Myocyte (in vitro differentiated cells): ENCODE measurements around the gene SEC14L1. TPM values are rescaled to one million over a fixed set of nuclear protein-coding genes. Genes with fewer than 3 reads are reported as not detected.
A peak's percentile ranks its signal among the peaks of the same experiment; 100 is the strongest.

Experiments
- DNase-seq: peaks from one replicate; pipeline ENCODE4 v3.0.0-alpha.2; 2012; ENCODE audit warnings: low read depth
- total RNA-seq: library from RNA; depleted of rRNA; stranded (reverse); fragments of >200 nt; gene quantifications from 2 replicates; pipeline ENCODE4 v1.2.3, GENCODE V29; 2014

The SEC14L1 gene
- total RNA-seq, 1 donor from 2014 or later, result 71.1 TPM

DNA sequence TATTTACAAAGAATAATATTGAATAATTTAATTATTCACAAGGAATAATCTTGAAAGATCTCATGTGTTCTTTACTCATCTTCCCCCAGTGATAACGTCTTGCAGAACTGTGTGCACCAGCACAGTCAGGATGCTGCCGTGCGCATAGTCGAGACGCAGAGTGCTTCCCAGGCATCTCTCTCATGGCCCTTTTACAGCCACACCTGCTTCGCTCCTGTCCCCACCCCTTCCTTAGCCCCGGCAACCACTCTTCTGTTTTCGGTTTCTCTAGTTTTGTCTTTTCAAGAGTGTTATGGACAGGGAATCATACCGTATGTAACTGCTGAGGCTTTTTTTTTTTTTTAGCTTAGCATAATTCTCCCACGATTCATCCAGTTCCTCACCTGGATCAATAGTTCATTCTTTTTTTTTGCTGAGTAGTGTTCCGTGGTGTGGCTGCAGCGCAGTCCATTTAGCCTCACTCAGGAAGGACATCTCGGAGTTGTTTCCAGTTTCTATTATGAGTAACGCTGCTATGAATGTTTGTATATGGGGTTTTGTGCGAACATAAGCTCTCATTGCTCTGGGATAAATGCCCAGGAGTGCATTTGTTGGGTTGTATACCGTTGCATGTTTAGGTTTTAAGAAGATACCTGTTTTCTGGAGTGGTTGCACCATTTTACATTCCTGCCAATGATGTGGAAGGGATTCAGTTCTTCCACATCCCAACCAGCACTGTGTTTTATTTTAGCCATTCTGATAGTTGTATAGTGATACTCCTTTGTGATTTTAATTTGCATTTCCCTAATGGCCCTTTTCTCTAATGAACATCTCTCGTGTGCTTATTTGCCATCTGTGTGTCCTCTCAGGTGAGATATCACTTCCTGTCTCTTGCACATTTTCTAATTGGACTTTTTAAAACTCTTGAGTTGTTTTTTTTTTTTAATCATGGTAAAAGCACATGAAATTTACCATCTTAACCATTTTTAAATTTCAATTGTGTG is 47.6 kb downstream of the SEC14L1 start:
- DNase-seq, result no peak

DNA sequence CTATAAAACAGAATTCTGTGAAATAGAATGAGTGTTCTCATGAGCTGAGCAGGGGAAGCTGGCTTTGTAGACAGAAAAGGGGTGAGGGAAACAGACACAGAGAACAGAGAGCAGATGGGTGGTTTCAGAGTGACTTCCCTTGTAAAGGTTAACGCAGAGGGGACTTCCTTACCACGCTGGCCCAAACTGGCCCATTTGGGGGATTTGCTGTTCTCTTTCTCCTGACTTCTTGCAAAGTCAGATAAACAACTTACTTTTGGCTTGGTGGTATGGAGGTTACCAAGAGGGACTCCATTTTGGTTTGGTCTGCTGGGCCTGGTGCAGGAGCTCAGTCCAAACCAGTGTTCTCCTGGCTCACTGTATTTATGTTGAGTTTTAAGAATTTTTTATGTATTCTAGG is 48.4 kb downstream of the SEC14L1 start:
- DNase-seq, result no peak

DNA sequence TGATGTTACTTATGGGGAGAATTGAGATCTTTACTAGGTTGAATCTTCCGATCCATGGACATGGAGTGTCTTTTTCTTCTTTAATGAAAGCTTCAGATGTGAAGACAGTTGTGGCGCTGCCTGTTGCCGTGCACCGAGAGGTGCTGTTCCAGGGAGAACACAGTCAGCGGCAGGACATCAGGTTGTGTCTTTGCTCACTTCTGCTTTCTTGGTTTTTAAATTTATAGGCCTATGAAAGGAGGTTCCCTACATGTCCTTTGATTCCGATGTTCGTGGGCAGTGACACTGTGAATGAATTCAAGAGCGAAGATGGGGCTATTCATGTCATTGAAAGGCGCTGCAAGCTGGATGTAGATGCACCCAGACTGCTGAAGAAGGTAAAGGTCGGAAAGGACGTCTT is 49.8 kb downstream of the SEC14L1 start:
- DNase-seq, result no peak

DNA sequence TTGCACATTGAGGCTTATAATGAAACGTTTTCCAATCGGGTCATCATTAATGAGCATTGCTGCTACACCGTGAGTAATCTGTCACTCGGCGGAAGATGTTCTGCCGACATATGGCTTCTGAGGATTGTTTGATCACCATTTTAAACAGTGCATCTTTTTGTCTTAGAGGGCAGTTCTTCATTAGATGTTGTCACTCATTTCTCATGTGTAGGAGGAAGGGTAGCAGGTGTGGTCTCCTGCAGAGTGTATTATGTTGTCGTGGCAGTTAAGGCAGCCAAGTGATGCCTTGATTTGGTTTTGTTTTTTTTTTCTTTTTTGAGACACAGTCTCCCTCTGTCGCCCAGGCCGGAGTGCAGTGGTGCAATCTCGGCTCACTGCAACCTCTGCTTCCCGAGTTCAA is 50.5 kb downstream of the SEC14L1 start:
- DNase-seq, result no peak

DNA sequence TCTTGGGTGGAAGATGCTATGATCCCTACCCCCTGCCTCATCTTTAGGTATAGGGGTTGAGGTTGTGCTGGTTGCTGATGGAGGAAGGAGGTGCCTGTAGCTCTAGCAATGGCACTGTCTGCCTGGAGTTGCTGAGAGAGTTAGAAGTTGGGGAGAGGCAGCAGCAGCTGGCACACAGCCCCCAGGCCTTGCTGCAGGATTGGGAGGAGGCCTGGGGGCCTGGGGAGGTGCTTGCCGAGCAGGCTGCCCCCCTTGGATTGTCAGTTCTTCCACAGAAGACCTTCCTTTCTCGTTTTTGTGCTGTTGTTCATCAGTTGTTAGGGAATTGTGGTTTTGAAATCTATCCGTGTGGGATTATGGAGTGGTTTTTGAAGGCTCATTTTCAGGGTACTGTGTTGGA is 52.9 kb downstream of the SEC14L1 start:
- DNase-seq, result peak; percentile 52

DNA sequence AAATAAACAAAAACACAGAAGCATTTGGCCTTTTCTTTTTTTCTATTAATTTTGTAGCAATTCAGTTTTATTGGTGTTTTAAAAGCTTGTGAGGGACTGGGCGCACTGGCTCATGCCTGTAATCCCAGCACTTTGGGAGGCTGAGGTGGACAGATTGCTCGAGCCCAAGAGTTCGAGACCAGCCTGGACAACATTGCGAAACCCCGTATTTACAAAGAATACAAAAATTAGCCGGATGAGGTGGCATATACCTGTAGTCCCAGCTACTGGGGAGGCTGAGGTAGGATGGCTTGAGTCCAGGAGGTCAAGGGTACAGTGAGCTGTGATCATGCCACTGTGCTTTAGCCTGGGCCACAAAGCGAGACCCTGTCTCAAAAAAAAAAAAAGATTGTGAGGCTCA is 53.4 kb downstream of the SEC14L1 start:
- no peak for DNase-seq

DNA sequence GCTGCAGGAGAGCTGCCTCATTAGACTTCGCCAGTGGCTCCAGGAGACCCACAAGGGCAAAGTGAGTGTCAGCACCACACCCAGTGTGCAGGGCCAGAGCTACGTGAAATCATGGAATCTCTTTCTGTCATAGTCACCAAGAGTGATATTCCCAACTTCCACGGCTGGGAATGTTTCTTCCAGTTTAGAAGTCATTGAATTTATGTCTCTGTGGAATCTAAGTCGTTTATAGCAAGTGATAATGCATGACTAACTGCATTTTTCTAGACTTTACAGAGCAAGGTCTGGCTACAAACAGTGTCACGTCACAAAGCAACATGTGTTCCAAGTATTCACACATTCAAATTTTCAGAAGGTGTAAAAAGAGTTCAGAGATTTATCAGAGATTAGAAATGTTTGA is 55.5 kb downstream of the SEC14L1 start:
- DNase-seq, result no peak

DNA sequence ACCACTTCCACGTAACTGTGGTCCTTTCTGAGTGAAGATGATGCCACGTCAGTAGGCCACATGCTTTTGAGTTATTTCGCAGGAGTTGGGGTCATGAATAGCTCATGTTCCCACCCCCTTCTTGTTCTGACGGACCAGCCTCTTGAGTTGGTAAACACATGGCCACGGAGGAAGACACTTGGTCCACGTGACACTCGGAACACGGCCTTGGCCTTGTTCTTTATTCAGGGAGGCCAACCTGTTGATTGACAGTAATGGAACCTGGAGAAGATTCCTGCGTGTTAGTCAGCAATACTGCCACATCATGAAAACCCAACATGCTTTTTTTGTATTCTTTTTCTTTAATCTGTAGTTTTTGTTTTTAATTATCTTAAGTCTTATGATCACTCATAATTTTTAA is 56.3 kb downstream of the SEC14L1 start:
- DNase-seq, result no peak

DNA sequence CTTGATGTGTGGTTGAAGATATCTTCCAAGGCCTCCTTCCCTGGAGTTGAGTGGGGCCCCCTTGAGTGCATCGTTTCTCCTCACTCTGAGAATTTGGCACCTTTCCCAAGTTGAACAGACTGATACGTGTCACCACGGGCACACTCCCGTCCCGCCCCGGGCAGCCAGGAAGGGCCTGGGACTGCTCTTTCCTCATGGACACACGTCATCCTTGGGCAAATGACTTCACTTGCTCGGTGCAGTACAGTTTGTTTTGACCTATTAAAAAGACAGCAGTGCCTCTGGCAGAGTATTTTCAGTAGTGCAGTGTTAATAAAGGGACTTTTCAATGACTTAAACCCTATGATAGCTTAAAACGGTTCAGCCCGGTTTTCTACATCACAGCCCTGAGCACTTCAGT is 59.9 kb downstream of the SEC14L1 start:
- DNase-seq, result no peak

DNA sequence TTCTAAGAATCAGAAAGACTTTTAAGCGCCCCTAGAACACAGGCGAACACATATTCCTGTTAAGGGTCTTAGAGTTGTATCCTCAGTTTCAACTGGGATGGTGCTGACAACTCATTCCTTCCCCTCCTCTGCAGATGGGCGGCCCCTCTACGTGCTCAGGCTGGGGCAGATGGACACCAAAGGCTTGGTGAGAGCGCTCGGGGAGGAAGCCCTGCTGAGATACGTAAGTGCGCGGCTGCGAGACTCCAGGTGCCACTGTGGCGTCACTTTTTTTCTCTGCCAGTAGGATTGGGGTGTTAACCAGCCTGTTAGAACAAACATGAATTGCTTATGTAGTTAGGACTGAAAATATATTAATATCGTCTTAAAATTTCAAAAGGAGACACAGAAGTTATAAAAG is 62.7 kb downstream of the SEC14L1 start:
- DNase-seq, result no peak

DNA sequence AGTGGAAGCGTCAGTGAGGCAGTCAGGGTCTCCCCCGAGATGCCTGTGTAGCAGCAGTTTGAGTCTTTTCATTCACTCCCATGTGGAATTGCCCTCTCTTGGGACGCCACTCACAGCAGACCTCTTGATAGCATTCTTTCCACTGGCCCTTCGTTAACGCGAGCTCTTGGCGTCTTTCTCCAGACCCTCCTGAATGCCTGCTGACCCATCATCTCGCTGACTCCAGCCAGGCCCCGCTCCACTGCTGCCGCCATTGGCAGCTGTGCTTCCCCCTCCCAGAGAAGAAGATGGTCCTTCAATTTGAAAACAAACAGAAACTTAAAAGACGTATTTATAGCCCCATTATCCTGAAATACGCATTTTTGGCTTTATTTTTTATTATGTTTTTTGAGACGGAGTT is 63.1 kb downstream of the SEC14L1 start:
- DNase-seq, result no peak

DNA sequence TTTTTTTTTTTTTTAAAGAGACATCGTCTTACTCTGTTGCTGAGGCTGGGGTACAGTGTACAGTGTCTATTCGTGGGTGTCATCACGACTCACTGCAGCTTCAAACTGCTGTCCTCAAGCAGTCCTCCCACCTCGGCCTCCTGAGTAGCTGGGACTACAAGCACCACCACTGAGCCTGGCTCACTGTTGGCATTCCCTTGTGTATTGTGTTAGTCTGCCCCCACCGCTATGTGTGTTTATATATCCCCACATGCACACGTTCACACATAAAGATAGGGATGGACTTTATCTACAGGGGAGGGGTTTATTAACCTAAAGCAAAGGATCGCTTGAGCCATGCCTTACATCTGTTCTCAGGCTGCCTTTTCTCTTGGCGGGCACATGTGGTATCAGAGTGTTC is 63.8 kb downstream of the SEC14L1 start:
- no peak for DNase-seq

DNA sequence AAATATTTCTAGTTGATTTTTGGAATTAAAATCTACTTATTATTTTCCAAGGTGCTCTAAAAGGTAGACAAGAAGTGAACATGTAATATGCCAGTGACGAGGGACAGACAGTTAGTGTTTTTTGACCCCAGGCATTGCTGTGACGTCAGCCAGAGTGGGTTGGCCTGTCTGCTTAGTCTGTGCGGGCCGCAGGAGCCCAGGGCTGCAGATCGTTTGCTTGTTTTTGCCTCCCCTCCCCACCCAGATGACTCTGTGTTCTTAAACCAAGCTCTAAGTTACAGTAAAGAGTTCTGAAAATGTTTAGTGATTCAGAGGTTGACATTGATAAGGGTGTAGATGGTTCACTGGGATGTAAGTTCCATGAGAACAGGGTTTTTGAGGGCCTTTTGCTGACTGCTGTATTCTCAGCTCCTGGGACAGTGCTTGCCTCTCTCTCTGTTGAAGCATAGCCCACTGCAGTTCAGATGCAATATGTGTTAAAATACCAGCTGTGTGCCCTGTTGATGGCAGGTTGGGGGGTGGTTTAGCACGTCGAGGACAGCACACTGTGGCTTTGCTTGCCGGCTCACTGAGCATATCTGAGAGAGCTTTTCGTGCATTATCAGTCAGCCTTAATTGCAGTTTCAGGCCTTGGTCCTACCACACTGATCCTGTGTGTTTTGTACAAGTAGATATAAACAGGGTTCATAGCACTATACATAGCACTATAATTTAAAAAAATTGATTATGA is 64.8 kb downstream of the SEC14L1 start:
- DNase-seq, result no peak

DNA sequence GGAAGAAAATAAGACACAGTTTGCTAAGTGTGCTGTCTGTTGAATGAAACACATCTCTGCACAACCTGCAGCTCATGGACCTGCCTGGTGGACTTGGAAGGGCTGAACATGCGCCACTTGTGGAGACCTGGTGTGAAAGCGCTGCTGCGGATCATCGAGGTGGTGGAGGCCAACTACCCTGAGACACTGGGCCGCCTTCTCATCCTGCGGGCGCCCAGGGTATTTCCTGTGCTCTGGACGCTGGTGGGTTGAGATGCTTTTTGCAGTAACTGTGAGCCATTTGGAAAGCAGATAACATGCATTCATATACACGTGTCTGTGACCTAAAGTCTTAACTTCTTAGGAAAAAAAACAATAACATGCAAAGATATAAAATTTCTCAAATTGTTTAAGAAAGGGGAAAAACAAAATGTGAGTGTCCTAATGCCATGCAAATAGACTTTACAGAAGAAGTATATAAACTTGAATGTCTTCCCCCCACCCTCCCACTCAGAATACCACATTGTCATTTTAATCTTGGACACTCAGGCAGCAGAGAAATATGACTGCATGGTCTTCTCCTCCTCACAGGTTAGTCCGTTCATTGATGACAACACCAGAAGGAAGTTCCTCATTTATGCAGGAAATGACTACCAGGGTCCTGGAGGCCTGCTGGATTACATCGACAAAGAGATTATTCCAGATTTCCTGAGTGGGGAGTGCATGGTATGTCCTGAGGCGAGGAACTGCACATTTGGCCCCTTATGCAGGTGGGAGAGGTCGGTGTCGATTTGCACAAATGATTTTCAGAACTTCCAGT is 65.6 kb downstream of the SEC14L1 start:
- no peak for DNase-seq

DNA sequence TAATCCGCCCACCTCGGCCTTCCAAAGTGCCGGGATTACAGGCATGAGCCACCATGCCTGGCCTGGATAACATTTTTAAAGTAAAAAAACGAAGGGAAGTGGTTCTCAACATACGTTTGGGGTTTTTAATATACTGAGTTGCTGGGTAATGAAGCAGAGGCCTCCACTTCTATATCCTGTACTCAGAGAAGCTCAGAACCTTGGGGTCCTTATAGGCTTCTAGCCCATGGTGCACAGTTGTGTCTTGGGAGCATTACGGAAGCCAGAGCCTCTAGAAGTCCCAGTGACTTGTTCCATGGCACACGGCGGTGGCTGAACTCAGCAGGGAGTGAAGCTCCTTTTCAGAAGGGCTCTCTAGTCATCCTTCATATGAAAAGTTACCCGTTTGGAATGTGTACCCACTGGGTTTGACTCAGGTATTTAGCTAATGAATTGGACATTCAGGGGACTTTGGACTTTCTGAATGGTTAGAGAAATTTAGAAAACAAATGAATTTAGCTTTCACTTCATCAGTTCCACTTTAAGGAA is 67.0 kb downstream of the SEC14L1 start:
- no peak for DNase-seq

DNA sequence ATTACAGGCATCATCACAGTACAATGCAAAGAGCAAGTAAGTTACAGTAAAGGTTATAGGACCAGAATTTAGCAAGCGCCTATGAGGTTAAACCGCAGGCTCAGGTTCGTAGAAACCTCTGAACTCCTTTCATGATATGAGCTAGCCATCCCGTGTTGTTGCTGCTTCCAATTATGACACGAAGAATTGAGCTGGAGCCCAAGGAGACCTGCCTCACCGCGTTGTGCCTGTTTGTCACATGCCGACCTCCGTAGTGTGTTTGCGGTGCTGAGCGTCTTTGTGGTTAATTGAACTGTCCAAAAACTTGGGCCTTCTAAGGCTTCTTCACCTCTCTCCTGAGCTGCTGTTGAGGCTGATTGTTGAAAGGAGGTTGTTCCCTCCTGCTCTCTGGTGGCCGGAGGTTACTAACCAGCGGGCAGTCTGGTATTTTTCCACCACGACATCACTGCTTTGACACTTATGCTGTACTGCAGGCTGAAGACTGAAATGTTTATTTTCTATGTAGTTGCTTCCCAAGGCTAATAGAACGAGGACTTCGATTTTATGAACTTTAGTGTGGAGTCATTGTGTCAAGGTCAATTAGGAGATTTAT is 67.5 kb downstream of the SEC14L1 start:
- DNase-seq, result peak; percentile 80

DNA sequence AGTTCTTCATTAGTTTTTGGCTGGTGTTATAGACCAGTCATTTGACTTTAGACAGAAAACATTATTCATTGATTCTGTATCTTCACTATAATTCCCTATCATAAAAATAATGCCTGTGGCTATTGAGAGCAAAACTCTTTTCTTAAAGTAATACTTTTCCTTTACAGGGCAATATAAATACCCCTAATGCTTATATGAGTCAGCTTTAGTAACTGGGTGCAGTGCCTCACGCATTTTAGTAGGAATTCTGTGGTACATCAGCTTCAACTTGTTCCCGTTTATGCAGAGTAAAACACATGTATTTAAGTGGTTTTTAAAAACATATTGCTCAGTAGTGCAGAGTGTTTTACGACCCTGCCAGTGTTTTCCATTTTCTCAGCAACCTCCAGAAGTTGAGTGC is 68.1 kb downstream of the SEC14L1 start:
- no peak for DNase-seq

DNA sequence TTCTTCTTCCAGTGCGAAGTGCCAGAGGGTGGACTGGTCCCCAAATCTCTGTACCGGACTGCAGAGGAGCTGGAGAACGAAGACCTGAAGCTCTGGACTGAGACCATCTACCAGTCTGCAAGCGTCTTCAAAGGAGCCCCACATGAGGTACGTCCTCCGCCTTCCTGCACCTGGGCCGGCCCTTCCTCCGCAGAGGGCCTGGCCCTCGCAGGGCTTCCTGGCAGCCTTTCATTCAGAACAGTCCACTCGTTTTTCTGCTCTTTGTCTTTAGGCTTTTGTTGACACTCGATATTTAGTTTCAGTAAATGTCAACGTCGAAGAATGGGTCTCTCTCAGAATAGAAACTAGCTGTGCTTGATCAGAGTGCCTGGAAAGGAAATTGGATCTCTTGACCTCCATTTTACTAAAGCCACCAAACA is 68.6 kb downstream of the SEC14L1 start:
- DNase-seq, result no peak

DNA sequence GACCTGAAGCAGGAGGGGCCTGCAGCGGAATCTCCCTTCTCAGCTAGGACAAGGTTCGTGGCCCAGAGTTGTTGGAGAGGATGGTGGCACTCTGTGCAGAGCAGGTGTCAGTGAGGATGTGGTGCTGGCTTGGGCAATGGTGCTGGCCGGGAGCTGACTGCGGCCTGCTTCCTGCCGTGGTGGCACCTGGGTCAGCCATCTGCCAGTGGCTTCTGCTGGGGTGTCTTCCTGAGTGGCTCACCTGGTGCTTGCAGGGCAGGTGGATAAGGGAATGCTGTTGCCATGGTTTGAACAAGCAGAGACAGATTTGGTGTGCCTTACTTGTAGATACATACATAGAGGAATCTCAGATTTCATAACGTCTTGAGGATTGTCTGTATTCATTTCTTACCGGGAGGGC is 69.6 kb downstream of the SEC14L1 start:
- DNase-seq, result no peak

DNA sequence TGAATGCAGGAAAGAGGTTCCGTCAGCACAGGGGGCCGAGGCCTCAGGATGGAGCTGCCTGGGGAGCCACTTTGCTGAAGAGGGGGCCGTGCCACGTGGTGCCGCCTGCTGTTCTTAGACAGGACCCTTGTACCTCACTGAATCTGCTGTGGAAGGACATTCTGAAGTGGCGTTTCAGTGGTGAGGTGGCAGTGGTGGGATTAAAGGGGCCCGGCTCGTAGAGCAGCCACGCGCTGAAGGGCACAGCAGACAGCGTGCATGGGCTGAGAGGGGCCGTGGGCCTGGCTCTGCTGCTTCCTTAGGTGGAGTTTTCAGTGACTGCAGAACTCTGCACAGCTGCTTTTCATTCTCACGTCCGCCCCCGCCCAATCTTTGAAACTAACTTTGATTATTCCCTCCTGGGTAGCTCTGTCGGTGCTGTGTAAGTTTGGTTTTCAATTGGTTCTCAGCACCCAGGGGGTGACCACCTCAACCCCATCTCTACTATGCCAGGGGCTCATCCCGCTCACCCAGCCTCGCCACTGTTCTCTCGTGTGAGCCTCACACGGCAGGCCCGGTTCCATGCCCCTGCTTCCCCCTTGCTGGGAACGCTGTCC is 70.3 kb downstream of the SEC14L1 start:
- no peak for DNase-seq

DNA sequence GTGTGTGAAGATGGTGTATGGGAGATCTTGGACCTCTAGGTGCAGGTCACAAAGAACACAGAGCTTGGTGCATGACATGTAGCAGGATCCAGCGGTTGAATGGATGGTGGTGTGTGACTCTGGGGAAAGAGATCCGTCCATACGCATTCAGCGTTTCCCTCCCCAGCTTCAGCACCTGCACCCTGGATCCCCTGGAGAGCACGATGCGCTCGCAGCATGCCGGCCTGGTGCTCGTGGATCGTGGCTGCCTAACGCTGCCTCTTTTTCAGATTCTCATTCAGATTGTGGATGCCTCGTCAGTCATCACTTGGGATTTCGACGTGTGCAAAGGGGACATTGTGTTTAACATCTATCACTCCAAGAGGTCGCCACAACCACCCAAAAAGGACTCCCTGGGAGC is 70.9 kb downstream of the SEC14L1 start:
- no peak for DNase-seq
